ENCODE data around the gene CHRNA3.
"Not testable (repeated sequence)": the region's sequence is repeated elsewhere in the genome, so short reads cannot be mapped to it uniquely, and the experiment has no call there.

Gene CHRNA3

DNA sequence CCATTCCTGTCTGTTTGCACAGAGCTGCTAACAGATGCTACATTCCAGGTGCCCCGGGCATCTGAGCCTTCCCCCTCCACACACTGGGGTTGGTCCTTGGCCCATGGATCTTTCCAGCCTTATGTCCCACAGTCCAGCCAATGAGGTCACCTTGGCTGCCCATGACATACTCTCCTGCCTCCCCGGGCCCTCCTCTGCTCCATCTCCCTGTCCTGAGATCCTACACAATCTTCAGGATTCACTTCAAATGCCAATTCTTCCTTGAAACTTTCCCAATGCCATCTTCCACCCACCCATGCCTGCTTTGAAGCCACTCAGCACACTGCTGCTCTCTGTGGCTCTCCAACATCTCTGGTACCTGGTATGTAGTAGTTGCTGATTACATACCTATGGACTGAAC is 4.3 kb downstream of the CHRNA3 start:
- no peak for DNase-seq

DNA sequence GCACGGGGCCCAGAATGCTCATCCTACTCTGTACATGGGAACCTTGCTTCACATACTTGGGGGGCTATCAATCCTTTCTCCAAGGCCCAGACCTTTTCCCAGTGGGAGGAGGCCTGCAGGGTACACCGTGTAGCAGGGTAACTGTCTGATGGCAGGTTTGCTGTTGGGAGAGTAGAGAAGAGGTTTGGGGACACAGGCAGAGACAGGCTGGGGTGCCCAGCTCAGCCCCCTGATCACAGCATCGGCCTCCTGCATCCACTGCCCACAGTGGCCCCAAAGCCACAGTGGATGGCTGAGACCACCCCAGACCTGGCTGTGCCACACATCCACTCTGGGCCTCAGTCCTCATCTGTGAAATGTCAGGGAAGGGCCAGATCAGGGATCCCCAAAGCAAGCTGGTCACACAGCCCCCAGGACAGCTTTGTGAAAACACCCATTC is 5.6 kb downstream of the CHRNA3 start:
- no peak for DNase-seq

DNA sequence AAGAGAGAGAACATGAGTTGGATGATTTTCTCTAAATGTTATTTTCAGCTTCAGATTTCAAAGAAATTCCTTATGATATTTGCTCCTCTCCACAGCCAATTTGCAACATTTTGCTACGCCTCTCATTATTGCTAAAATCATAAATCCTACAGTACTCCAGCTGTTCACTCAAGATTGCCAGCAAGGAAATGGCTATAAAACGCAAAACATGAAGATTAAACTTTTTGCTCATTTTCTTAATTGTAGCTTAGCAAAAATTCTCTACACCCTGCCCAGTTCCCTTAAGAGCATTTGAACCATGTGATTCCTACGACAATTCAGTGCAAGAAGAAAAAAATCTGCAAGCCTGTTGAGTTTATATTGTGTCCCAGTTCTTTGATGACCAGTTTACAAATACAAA is 6.8 kb downstream of the CHRNA3 start:
- DNase-seq, result no peak

DNA sequence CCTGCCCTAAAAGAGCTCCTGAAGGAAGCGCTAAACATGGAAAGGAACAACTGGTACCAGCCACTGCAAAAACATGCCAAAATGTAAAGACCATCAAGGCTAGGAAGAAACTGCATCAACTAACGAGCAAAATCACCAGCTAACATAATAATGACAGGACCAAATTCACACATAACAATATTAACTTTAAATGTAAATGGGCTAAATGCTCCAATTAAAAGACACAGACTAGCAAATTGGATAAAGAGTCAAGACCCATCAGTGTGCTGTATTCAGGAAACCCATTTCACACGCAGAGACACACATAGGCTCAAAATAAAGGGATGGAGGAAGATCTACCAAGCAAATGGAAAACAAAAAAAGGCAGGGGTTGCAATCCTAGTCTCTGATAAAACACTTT is 11.2 kb downstream of the CHRNA3 start:
- not testable (repeated sequence) for DNase-seq

DNA sequence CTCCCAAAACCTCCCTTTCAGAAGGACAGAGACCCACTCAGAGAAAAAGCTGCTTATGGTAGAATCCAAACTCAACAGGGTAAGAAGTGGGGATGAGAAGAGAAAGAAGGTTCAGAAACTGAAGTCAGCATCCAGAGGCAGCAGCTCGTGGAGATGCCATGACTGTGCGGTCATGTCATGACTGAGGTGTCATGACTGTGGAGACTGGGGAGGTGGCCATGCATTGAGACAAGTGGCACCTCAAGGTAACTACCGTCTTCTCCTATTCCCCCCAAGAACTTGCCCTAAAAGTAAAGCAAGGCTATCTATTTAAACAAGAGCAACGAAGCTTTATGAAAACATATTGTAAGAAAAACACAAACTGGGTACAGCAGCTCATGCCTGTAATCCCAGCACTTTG is 15.1 kb downstream of the CHRNA3 start:
- DNase-seq, result no peak

DNA sequence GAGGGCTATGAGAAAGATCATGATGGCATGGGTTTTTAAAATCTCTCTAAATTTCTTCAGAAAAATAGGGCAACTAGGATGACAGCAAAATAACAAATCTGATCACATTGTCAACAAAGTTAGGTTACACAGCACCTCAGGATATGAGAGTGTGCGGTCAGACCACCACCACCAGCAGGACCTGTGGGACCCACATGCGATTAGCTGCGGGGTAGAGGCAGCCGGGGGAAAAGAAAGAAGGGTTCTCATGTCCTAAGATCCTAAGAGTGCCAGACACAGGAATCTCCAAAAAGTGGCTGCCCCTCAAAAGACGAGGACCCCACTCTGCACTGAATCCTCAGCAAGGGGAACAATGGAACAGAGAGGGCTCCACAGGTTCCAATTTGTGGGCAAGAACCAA is 15.6 kb downstream of the CHRNA3 start:
- DNase-seq, result no peak

DNA sequence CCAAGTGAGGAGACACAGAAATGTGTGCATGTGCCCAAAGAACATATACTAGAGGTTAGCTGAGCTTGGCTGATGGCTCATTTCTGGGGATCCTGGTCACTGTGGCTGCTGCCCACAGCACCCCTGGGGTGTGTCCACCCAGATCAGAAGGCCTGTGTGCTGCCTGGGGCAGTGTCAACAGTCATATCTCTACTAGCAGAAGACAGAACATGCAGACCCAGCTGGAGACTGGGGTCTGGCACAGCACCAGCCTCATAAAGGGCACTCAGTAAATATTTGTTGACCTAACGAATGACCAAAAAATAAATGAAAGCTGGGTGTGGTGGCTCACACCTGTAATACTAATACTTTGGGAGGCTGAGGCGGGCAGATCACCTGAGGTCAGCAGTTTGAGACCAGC is 16.4 kb downstream of the CHRNA3 start:
- no peak for DNase-seq

DNA sequence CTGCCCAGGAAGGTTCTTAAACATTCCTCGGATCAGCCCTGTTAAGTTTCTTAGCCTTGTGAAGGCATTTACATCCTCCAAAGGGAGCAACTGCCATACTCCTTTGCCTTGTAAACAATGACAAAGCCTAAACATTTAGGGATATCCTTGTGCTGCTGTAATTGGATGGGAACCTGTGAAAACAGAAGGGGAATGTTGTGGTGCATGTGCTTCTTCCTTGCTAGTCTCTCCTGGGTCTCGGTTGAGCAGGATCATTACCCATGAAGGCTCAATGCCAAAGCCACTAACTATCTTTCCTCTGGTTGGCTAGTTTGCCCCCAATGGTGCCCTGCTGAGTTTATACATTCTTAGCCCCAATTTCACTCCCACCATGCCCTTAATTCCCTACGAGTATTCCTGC is 17.3 kb downstream of the CHRNA3 start:
- no peak for DNase-seq

DNA sequence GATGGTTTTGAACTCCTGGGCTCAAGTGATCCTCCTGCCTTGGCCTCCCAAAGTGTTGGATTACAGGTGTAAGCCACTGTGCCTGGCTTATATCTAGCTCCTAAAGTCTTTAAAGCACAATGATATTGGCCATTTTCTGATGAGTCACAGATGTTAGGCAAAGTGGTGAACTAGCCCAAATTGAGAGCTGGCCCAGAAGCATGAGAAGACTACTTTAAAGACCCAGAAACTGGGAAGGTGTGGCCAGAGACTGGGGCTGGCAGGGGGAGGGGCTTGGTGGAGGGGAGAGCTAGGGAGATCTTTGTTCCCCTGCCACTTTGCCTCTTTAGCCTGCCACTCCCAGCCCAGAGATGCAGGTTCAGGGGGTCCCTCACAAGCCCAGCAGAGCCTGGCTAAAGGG is 21.6 kb downstream of the CHRNA3 start:
- no peak for DNase-seq

DNA sequence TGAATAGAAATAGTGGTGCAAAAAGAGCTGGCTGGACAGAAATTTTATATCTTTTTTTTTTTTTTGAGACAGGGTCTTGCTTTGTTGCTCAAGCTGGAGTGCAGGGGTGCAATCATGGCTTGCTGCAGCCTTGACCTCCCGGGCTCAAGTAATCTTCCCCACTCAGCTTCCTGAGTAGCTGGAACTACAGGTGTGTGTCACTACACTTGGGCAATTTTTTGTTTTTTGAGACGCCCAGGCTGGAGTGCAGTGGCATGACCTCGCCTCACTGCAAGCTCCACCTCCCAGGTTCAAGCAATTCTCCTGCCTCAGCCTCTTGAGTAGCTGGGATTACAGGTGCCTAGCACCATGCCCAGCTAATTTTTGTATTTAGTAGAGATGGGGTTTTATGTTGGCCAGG is 22.4 kb downstream of the CHRNA3 start:
- no peak for DNase-seq

DNA sequence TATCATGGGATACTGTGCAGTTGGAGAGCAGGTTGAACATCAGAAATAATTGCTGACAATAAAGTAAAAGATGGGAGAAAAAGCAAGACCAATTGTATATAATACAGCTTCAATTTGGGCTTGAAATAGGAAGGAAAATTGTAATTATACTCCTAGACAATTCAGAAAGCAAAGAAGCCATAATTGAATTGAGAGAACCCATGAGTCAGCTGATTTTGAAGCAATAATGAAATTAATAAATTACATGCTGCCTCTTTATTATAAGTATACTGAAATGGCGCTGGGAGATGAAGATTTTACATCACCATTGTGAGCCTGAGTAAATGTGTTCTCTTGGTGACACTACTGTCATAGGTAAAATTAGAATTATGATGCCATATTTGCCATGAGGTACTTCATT is 23.2 kb downstream of the CHRNA3 start:
- DNase-seq, result no peak

DNA sequence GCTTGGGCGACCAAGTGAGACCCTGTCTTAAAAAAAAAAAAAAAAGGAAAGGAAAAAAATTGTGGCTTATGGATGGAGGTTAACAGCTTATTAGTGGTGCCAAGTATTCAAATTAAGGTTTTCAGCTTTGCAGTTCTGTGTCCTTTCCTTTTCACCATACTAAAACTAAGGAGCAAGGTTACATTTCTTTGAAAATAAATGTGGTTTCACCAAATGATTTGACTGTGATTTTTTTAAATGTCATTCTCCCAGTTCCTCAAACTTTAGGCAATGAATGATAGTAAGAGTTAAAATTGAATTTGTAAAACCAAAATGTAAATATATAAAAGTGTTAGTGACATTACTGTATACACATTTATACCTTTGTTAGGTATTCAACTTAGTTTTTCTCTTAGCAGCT is 45.9 kb downstream of the CHRNA3 start:
- DNase-seq, result no peak

DNA sequence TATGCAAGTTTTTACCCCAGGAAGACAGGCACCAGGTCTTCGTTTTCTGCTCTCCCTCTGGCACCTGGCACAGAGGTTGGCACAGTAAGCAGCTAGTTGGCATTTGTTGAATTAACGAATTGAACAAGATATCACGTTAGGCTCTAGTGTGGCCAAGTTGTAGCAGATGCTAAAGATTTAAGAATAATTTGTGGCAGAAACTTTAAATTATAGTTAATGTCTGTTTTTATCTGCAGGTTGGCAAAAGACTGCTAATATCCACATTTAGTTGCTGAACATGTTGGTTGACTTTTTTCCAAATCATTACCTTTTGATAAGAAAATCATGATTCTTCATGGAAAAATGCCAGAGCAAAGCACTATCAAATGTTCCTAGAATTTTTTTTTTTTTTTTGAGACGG is 47.4 kb downstream of the CHRNA3 start:
- no peak for DNase-seq

DNA sequence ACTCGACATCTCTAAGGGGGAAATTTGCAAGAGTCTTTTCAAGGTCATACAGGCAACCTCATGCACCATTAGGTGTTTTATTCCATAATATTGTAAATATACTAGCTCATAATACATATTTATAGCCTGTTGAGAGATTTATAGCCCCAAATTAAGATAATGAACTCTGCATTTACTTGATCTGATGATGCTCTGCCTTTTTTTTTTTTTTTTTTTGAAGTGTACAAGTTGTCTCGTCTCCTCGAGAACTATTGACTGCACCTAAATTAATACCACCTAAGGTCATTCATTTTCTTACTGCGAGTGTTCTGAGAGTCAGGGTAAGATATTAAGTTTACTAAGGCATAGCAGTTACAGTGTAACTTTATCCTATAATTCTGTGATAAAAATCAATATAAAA is 49.4 kb downstream of the CHRNA3 start:
- DNase-seq, result no peak

DNA sequence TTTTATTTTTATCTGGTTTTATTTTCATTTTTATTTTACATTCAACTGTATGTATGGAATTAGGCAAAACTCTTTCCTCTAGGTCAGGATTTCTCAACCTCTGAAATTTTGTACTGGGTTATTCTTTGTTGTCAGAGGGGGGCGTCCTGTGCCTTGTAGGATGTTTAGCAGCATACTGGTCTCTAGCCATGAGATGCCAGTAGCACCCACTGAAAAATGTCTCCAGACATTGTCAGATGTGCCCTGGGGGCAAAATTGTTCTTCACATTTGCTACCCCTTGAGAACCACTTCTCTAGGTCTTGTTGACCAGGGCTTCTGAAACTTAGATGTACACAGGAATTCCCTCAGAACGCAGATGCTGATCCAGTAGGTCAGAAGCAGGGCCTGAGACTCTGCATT is 50.1 kb downstream of the CHRNA3 start:
- no peak for DNase-seq

DNA sequence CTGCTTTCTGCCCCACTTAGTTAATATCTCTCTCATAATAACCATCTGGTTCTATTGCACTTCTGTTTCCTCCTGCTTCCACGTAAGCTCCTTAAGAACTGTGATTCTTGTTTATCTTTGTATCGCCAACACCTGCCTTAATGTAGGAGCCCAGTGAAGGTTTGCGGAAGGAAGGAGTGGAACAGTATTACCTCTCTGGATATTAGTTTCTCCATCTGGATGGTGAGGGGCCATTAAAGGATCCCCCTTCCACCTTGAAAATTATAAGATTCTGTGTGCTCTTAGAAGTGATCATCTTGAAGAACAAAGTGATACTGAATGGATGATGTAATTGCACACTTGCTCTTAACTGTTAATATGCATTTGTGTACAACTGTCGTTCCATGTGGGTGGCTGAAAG is 53.3 kb downstream of the CHRNA3 start:
- DNase-seq, result no peak

DNA sequence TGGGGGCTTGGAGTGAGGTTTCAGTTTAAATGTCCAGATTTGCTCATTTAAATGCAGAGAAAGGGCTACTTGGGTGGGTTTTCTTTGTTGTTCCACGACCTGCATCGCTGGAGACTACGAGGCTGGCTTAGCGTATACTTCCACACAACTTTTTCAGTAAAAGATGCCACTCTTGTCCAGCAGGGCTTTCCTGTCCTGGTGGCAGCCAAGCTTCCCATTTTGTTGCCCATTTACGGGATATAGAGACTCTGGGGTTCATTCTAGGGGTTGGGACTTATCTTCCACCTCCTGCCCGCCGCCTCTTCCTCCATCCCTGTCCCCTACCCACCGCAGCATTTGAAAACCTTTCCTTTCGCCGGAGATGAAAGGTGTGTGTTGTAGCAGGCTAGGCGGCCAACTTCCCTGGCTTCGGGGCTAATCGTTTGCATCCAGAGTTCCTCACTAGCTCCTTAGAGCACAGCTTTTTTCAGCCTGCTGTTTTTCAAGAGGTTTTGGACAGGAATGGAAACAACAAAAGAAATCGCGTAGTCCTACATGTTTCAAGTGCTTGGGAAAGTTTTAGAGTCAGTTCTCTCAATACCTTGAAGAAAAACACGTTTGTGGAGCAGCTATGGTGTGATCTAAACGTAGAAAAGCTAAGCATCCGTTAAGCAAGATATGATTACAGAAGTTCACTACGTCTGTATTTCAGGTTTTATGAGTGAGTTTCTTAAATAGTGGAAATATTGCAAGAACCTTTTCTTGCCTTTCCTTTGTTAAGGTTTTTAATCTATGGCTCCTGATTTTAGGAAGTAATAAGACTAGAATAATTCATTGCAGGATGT is 54.6 kb downstream of the CHRNA3 start:
- DNase-seq, result peak; percentile 66

DNA sequence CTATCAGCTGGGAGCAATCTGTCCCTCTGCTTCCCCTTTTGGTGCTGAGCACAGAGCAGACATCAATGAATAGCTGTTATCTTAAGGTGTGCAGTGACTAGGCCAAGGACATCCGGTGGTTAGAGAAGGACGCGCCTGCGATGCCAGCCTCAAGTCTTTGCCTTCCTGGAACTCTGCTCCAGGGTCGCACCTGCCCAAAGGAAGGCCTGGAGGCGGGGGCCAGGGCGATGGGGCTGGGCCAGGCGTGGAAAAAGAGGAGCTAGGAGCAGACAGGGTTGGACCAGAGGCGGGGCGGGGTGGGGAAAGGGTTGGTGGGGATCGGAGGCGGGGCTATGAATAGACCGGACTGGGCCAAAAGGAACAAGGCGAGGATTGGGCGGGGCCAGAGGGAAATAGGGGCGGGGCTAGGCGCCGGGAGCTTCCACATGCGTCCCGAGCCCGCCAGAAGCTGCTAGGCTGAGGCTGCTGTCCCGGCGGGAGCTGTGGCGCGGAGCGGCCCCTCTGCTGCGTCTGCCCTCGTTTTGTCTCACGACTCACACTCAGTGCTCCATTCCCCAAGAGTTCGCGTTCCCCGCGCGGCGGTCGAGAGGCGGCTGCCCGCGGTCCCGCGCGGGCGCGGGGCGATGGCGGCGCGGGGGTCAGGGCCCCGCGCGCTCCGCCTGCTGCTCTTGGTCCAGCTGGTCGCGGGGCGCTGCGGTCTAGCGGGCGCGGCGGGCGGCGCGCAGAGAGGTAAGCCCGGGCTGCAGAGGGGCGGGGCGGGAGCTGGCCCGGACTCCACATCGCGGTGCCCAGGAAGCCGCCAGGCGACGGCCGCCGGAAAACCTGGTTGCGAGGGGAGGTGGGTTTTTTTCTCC is 55.5 kb downstream of the CHRNA3 start, which contains the start of gene CHRNA5:
TSS of gene CHRNA5 (plus strand) at position 424 of the 854 bp plus-strand sequence. CDS start at position 624, 200 bp downstream.
- peak; percentile 99 for DNase-seq

DNA sequence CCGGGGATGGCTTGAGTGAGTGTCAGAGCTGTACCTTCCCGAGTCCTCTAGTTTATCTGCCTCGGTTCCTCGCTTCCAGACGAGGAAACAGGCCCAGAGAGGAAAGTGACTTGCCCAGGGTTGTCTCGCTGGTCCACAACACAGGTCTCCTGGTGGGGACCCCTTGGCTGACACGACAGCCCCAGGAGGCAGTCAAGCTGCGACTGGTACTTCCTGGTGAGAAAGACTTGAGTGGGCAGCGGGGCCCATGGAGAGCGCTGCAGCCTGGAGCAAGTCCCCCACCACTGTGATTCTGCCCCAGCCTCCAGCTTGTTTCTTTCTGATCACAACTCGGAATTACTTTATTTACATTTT is 56.1 kb downstream of the CHRNA3 start:
- peak; percentile 57 for DNase-seq

DNA sequence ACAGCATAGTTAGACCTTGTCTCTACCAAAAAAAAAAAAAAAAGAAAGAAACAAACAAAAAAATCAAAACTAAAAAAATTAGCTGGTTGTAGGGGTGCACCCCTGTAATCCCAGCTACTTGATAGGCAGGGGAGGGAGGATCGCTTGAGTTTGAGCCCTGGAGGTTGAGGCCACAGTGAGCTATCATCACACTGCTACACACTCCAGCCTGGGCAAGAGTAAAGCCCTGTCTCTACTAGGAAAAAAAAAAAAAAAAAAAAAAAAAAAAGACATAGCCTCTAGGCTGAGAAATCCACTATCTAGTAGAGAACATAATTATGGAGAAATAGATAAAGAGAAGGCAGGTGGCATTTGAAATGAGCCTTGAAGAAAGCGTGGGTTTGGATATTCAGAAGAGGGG is 57.7 kb downstream of the CHRNA3 start:
- no peak for DNase-seq

DNA sequence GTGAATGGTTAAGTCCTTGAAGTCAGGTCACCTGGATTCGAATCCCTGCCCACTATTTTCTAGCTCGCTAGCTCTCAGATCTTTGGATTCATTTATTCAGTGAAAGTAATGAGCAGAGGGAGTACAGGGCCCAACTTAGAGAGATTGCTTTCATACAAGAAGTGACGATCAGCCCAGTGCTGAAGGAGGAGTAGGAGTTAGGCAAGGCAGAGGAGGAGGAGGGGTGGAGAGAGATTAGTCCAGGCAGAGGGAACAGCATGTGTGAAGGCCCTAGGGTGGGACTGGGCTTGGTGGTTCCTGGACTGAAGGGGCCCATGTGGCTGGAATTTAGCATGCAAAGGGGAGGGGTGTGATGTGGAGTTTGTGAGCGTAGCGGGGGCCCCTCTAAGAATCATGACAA is 59.3 kb downstream of the CHRNA3 start:
- no peak for DNase-seq

DNA sequence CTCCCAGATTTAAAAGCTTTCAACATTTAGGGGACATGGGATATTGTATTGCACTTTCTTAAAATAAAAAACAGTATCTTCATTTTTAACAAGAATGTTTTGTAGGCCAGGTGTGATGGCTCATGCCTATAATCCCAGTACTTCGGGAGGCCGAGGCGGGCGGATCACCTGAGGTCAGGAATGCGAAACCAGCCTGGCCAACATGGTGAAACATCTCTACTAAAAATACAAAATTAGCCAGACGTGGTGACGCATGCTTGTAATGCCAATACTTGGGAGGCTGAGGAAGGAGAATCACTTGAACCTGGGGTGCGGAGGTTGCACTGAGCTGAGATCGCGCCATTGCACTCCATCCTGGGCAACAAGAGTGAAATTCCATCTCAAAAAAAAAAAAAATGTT is 60.6 kb downstream of the CHRNA3 start:
- not testable (repeated sequence) for DNase-seq

DNA sequence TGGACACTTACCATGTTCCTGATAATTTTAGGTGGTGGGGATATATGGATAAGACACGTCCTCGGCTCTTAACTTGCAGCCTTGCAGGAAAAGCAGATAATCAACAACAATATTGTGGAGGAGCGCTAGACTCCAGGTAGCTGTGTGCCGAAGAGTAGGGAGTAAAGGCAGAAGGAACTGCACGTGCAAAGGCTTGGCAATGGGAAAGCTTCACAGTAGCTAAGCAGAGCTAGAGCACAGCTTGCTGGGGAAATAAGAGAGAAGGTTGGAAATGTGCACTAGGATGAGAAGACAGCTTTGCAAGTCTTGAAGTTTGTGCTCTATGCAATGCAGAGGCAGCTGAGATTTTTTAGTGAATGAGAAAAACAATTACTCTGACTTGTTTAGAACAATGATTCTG is 68.2 kb downstream of the CHRNA3 start:
- no peak for DNase-seq

DNA sequence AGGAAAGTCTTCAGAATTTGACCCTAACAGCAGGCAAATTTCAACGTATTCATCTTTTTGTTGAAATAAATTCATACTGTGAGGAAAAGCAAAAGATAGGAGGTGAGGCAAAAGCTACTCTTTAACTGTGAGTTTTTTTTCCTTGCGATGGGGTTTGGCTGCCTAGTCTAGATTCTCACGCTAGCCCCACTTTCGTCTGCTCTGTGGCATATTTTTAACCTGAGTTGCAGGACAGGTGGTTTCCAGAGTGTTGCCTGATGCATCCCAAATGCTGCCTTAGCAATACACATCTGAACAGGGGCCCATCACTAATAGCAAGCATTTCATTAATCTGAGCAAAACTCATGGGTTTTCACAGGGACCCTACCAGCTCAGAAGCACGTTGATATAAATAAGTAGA is 68.9 kb downstream of the CHRNA3 start:
- no peak for DNase-seq
